Kidney capillary endothelial cell (primary cell): ENCODE results near the gene TUBGCP5.

Experiments
- DNase-seq: peaks from one replicate; pipeline ENCODE4 v3.0.0-alpha.2; 2018; ENCODE audit warnings: low spot score

Gene TUBGCP5

GRCh38 chr15:22952796-22953579 lies 86.4 kb downstream of the TUBGCP5 start:
- no peak for DNase-seq

- no peak for DNase-seq
Observed at GRCh38 chr15:22951381-22952280, 87.7 kb downstream of the TUBGCP5 start.

- no peak for DNase-seq
Observed at GRCh38 chr15:22951031-22951380, 88.4 kb downstream of the TUBGCP5 start.

- DNase-seq: no peak
Observed at GRCh38 chr15:22950256-22950990, 88.9 kb downstream of the TUBGCP5 start.
